DMS 273 treated with DMSO at 0.1 percent for 48 hours (cell line): ENCODE data around the gene TBXA2R.

Experiments used
- DNase-seq: peaks from one replicate; lab custom pipeline; 2025; lab: John Stamatoyannopoulos, UW

Gene TBXA2R

DNA sequence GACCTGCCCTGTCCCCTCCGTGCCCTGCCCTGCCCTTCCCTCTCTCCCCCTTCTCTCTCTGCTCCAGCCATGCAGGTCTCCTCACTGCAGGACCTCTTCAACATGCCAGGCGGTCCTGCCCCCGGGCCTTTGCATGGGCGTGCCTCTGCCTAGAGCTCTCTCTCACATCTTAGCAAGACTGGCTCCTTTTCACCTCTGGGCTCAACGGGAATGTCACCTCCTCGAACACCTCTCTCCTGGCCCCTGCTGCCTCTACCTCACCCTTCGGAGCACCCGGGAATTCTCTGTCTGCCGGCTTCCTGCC, 54.9 kb downstream of the TBXA2R start:
- no peak for DNase-seq

- DNase-seq: no peak
Measured at GRCh38 chr19:3550947-3551791, 55.5 kb downstream of the TBXA2R start.

- DNase-seq: no peak
Measured at GRCh38 chr19:3549816-3550215, 56.9 kb downstream of the TBXA2R start.

DNA sequence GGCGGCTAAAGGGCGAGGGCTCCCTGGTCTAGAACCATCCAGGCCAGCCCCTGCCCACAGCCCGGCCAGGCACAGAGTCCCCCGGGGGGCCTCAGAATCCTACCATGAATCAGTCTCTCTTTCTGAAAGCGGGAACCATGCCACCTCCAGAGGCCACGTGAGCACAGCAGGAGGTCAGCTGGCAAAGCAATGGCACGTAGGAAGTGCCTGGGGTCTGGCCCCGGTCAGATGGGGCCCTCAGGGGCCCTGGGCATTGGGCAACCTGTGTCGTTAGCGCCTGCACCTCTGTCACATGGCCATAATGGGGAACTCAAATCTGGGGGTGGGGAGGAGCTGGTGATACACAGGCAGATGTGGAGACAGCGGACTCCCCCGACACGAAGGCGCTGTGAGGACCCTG, 58.1 kb downstream of the TBXA2R start:
- no peak for DNase-seq

GRCh38 chr19:3547767-3548282, 58.9 kb downstream of the TBXA2R start:
- DNase-seq: no peak

GRCh38 chr19:3547301-3547731, 59.4 kb downstream of the TBXA2R start:
- DNase-seq: no peak

- DNase-seq: no peak
Measured at GRCh38 chr19:3546119-3546518, 60.6 kb downstream of the TBXA2R start.

DNA sequence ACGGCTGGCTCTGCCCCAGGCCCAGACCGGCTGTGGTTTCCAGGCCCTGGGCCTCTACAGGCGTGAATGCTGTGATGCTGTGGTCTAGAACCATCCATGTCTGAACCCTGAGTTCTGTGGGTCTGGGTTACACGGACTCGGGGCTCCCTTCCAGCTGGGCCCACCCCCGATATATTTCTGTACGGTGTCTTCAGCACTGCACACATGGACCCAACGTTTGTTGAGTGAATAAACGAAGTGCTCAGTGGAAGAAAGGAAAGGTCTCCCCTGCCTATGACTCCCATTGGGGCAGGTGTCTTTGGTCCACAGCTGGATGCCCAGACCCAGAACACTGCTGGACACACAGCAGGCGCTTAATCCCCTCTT, 61.0 kb downstream of the TBXA2R start:
- no peak for DNase-seq

DNA sequence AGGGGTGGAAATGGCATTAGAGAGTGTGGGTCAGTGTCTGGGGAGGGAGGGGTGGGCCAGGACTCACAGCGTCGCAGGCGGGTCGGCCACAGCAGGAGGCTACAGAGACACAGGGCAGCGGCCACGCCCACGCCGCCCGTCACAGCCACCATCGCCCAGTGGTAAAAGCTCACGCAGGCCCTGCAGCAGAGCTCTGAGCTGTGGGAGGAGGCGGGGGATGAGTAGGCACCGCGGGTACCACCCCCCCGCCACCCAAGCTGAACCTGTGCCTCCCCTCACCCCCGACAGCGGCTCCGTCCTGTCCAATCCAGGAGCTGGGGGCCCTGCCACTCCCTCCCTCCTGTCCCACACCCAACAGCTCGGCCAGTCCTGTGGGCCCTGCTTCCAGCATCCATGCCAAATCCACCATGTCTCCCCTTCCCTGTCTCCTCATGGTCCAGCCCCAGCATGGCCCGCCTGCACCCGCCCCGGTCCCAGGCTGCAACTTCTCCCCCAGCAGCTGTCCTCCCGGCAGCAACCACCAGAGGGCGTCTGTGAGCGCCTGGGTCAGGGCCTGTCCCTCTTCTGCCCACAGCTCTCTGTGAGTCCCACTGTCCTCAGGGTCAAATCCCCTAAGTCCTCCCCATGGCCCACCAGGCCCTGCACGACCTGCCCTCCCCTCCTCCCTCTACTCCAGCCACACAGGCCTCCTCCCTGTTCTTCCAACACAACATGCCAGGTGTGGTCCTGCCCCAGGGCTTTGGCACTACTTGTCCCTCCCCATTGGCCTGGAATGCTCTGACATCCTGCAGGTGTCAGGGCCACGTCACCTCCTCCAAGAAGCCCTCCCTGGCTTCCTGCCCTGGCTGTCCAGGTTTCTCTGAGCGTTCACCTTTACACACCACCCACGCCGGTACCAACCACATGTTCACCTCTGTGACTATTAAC, 61.7 kb downstream of the TBXA2R start:
- DNase-seq: no peak
